Left hindlimb (tissue), 1 donor: ENCODE results near the gene DUSP1.

Experiments
- DNase-seq: peaks from one replicate; pipeline ENCODE4 v3.0.0-alpha.2; 2018

DUSP1 gene

GRCh38 chr5:172723508-172723907 is 47.5 kb downstream of the DUSP1 start:
- DNase-seq, result no peak

GRCh38 chr5:172722327-172722815 is 48.6 kb downstream of the DUSP1 start:
- DNase-seq, result no peak

- no peak for DNase-seq
These were observed 49.3 kb downstream of the DUSP1 start for GRCh38 chr5:172721455-172722326.

GRCh38 chr5:172720655-172721054 is 50.3 kb downstream of the DUSP1 start:
- no peak for DNase-seq

- DNase-seq, result no peak
These were observed 51.8 kb downstream of the DUSP1 start for GRCh38 chr5:172719211-172719610.

- DNase-seq, result no peak
These were observed 52.4 kb downstream of the DUSP1 start for GRCh38 chr5:172718527-172719114.
